ENCODE measurements around the gene TRMT44.

GRCh38 chr4:8453957-8454356, 13.4 kb downstream of the TRMT44 start:
- TF ChIP-seq, protein P1, sequence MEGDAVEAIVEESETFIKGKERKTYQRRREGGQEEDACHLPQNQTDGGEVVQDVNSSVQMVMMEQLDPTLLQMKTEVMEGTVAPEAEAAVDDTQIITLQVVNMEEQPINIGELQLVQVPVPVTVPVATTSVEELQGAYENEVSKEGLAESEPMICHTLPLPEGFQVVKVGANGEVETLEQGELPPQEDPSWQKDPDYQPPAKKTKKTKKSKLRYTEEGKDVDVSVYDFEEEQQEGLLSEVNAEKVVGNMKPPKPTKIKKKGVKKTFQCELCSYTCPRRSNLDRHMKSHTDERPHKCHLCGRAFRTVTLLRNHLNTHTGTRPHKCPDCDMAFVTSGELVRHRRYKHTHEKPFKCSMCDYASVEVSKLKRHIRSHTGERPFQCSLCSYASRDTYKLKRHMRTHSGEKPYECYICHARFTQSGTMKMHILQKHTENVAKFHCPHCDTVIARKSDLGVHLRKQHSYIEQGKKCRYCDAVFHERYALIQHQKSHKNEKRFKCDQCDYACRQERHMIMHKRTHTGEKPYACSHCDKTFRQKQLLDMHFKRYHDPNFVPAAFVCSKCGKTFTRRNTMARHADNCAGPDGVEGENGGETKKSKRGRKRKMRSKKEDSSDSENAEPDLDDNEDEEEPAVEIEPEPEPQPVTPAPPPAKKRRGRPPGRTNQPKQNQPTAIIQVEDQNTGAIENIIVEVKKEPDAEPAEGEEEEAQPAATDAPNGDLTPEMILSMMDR (optimal IDR thresholded peaks at IDR 0.05 in 1 of 3, IDR thresholded peaks at IDR 0.05 in 1 of 3, conservative IDR thresholded peaks at IDR 0.05 in 1 of 3; ENCODE audit: extremely low read depth in 1 of 3, insufficient read depth in 2 of 3, low read length in 3 of 3): no peak
- no peak for TF ChIP-seq EZH2 (IDR thresholded peaks at IDR 0.05; ENCODE audit: low read length)
